HG03060 (cell line): ENCODE data around the gene NIPAL3.
"Not testable (repeated sequence)": the region's sequence is repeated elsewhere in the genome, so short reads cannot be mapped to it uniquely, and the experiment has no call there.

Source experiments
- ATAC-seq: cut with Tn5 transposase; IDR thresholded peaks from one replicate; pipeline ENCODE4 v1.9.1; 2021; ENCODE audit warnings: low read depth, moderate number of reproducible peaks; ENCODE audit not compliant: unreplicated experiment

The NIPAL3 gene

GRCh38 chr1:24486331-24487065, 70.9 kb downstream of the NIPAL3 start:
- no peak for ATAC-seq

- no peak for ATAC-seq
Measured at GRCh38 chr1:24487455-24487854, 71.9 kb downstream of the NIPAL3 start.

- not testable (repeated sequence) for ATAC-seq
Measured at GRCh38 chr1:24488159-24488558, 72.6 kb downstream of the NIPAL3 start.

- no peak for ATAC-seq
Measured at GRCh38 chr1:24489674-24490073, 74.1 kb downstream of the NIPAL3 start.

- ATAC-seq = no peak
Measured at GRCh38 chr1:24490101-24490781, 74.6 kb downstream of the NIPAL3 start.

GRCh38 chr1:24491577-24492360, 76.2 kb downstream of the NIPAL3 start:
- no peak for ATAC-seq

GRCh38 chr1:24492935-24493334, 77.3 kb downstream of the NIPAL3 start:
- ATAC-seq = not testable (repeated sequence)

- ATAC-seq = no peak
Measured at GRCh38 chr1:24493785-24494184, 78.2 kb downstream of the NIPAL3 start.

- ATAC-seq = no peak
Measured at GRCh38 chr1:24498589-24498988, 83.0 kb downstream of the NIPAL3 start.

- no peak for ATAC-seq
Measured at GRCh38 chr1:24500448-24501048, 84.9 kb downstream of the NIPAL3 start.

- ATAC-seq = no peak
Measured at GRCh38 chr1:24501371-24502064, 85.9 kb downstream of the NIPAL3 start.

GRCh38 chr1:24502065-24502708, 86.6 kb downstream of the NIPAL3 start:
- ATAC-seq = no peak

- ATAC-seq = no peak
Measured at GRCh38 chr1:24502709-24503058, 87.1 kb downstream of the NIPAL3 start, which contains the start of gene RCAN3. Gene RCAN3 (plus strand): TSS chr1:24502836. CDS start chr1:24514373, 11,537 bp downstream.

- ATAC-seq = no peak
Measured at GRCh38 chr1:24503059-24503751, 87.6 kb downstream of the NIPAL3 start.

- ATAC-seq = no peak
Measured at GRCh38 chr1:24503870-24504523, 88.4 kb downstream of the NIPAL3 start.

- no peak for ATAC-seq
Measured at GRCh38 chr1:24504560-24504959, 89.0 kb downstream of the NIPAL3 start.

GRCh38 chr1:24505816-24506215, 90.2 kb downstream of the NIPAL3 start:
- ATAC-seq = no peak

GRCh38 chr1:24506691-24507381, 91.2 kb downstream of the NIPAL3 start:
- ATAC-seq = no peak
